ENCODE data around the gene PPP1R8. TPM values are rescaled to one million over a fixed set of nuclear protein-coding genes. Genes with fewer than 3 reads are reported as not detected.
A peak's percentile ranks its signal among the peaks of the same experiment; 100 is the strongest.
"Not testable (repeated sequence)": the region's sequence is repeated elsewhere in the genome, so short reads cannot be mapped to it uniquely, and the experiment has no call there.

Gene PPP1R8
- total RNA-seq, 1 donor from 2014 or later: 56.5 TPM

- DNase-seq (ENCODE audit: low read depth in 2 of 2): peak; percentile 30 to 34
Observed at GRCh38 chr1:27832762-27833161, 2.2 kb downstream of the PPP1R8 start.

- DNase-seq (ENCODE audit: low read depth in 2 of 2): no peak
Observed at GRCh38 chr1:27833470-27833869, 2.9 kb downstream of the PPP1R8 start.

- DNase-seq (ENCODE audit: low read depth in 2 of 2): no peak
Observed at GRCh38 chr1:27835046-27835445, 4.5 kb downstream of the PPP1R8 start.

- DNase-seq (ENCODE audit: low read depth in 2 of 2): no peak
Observed at GRCh38 chr1:27835501-27835900, 4.9 kb downstream of the PPP1R8 start.

- no peak for DNase-seq (ENCODE audit: low read depth in 2 of 2)
Observed at GRCh38 chr1:27849951-27850350, 19.4 kb downstream of the PPP1R8 start.

GRCh38 chr1:27855085-27855484 lies 24.5 kb downstream of the PPP1R8 start:
- no peak for DNase-seq (ENCODE audit: low read depth in 2 of 2)

- DNase-seq (ENCODE audit: low read depth in 2 of 2): no peak
Observed at GRCh38 chr1:27856561-27857343, 26.2 kb downstream of the PPP1R8 start.

GRCh38 chr1:27857552-27857951 lies 27.0 kb downstream of the PPP1R8 start:
- DNase-seq (ENCODE audit: low read depth in 2 of 2): not testable (repeated sequence)

- peak; percentile 77 to 87 for DNase-seq (ENCODE audit: low read depth in 2 of 2)
Observed at GRCh38 chr1:27858072-27858948, 27.7 kb downstream of the PPP1R8 start.

GRCh38 chr1:27858949-27859576 lies 28.5 kb downstream of the PPP1R8 start:
- DNase-seq (ENCODE audit: low read depth in 2 of 2): no peak

GRCh38 chr1:27861436-27861835 lies 30.9 kb downstream of the PPP1R8 start:
- DNase-seq (ENCODE audit: low read depth in 2 of 2): no peak

GRCh38 chr1:27862004-27862403 lies 31.4 kb downstream of the PPP1R8 start:
- no peak for DNase-seq (ENCODE audit: low read depth in 2 of 2)

- peak; percentile 68 to 96 for DNase-seq (ENCODE audit: low read depth in 2 of 2)
Observed at GRCh38 chr1:27862671-27863537, 32.3 kb downstream of the PPP1R8 start.

GRCh38 chr1:27863538-27863915 lies 32.9 kb downstream of the PPP1R8 start:
- no peak for DNase-seq (ENCODE audit: low read depth in 2 of 2)

GRCh38 chr1:27864264-27864895 lies 33.8 kb downstream of the PPP1R8 start:
- DNase-seq (ENCODE audit: low read depth in 2 of 2): peak in 1 of 2 donors; percentile 32

GRCh38 chr1:27865821-27866220 lies 35.2 kb downstream of the PPP1R8 start:
- no peak for DNase-seq (ENCODE audit: low read depth in 2 of 2)

- no peak for DNase-seq (ENCODE audit: low read depth in 2 of 2)
Observed at GRCh38 chr1:27868556-27868931, 38.0 kb downstream of the PPP1R8 start.

- peak in 1 of 2 donors; percentile 75 for DNase-seq (ENCODE audit: low read depth in 2 of 2)
Observed at GRCh38 chr1:27868932-27869718, 38.5 kb downstream of the PPP1R8 start.

GRCh38 chr1:27869719-27870085 lies 39.1 kb downstream of the PPP1R8 start:
- DNase-seq (ENCODE audit: low read depth in 2 of 2): no peak

GRCh38 chr1:27871076-27871475 lies 40.5 kb downstream of the PPP1R8 start:
- DNase-seq (ENCODE audit: low read depth in 2 of 2): not testable (repeated sequence)
